Measurements from ENCODE around the gene ADGRG3. TPM values are rescaled to one million over a fixed set of nuclear protein-coding genes. Genes with fewer than 3 reads are reported as not detected.

ADGRG3 gene
- total RNA-seq, 1 experiment from 2014 or later: 0.46 TPM

DNA sequence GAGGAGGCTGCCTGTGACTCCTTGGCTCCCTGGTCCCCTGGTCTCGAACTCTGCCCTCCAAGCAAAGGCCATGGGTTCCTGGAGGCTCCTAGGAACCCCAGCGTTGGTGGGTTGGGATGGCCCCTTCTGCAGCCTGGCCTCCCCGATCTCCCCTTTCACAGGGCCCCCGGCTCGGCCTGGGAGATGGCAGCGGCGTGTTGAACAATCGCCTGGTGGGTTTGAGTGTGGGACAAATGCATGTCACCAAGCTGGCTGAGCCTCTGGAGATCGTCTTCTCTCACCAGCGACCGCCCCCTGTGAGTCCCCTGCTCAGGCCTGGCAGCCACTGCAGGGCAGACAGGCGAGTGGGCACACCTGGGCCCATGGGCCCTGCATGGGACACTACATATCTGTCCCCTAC lies 10.9 kb downstream of the ADGRG3 start:
- H3K23me2 ChIP-seq (ENCODE audit: insufficient read length, low read depth, low read length, poor library complexity, severe bottlenecking): no peaks in the 10 kb centered on the region
- no peak overlapping the region for H3K9ac ChIP-seq (ENCODE audit: extremely low read depth, insufficient read length, low read length)
- no peak overlapping the region for H2BK15ac ChIP-seq (ENCODE audit: low read depth, low read length)
- no peaks in the 10 kb centered on the region for H3K79me2 ChIP-seq (ENCODE audit: insufficient read depth, low read length)
- H3K4ac ChIP-seq (ENCODE audit: low read depth, low read length): no peak overlapping the region
- no peak overlapping the region for H3T11ph ChIP-seq (ENCODE audit: low read length)
- no peak for DNase-seq
- Mint-ChIP-seq H3K4me1 (peaks cover 2 to 47% of the 10 kb centered on the region in 2 experiments), H3K4me3 (no peak overlapping the region), H3K36me3 (ENCODE audit: insufficient read depth in 1 of 3, low read depth in 3 of 3) (no peaks in the 10 kb centered on the region), H3K9me3 (no peaks in the 10 kb centered on the region), H3K27me3 (ENCODE audit: low read depth) (peaks cover 12% of the 10 kb centered on the region), H3K27ac (no peak overlapping the region; a peak in 1 of 7 replicates)
- H3K9me3 ChIP-seq (ENCODE audit: control insufficient read depth, low read depth, low read length): no peaks in the 10 kb centered on the region
- H4K20me1 ChIP-seq (ENCODE audit: control insufficient read depth, insufficient read depth, insufficient read length): no peaks in the 10 kb centered on the region
- no peak overlapping the region for H3K18ac ChIP-seq (ENCODE audit: insufficient read length, low read depth, low read length)
- no peak overlapping the region for H4K8ac ChIP-seq (replicated peaks; ENCODE audit: insufficient read length, low read depth, low read length)
- H3K56ac ChIP-seq (ENCODE audit: insufficient read length, low read depth, low read length): no peak overlapping the region
- WGBS (ENCODE audit: extremely low coverage, insufficient read length, low lambda C conversion rate): no CpG with 5 or more reads among the region's 12 CpGs
- no peaks in the 10 kb centered on the region for H3K79me1 ChIP-seq (ENCODE audit: insufficient read depth, low read depth, low read length, poor library complexity, severe bottlenecking)
- H2AK5ac ChIP-seq (ENCODE audit: insufficient read length, low read length): no peak overlapping the region
- peak overlapping the region; percentile 31; the same call in 1 of the 2 replicates for H3K14ac ChIP-seq (ENCODE audit: insufficient read depth, low read length)
- H2AFZ ChIP-seq (ENCODE audit: low read length): no peak overlapping the region
- TF ChIP-seq, protein P1, sequence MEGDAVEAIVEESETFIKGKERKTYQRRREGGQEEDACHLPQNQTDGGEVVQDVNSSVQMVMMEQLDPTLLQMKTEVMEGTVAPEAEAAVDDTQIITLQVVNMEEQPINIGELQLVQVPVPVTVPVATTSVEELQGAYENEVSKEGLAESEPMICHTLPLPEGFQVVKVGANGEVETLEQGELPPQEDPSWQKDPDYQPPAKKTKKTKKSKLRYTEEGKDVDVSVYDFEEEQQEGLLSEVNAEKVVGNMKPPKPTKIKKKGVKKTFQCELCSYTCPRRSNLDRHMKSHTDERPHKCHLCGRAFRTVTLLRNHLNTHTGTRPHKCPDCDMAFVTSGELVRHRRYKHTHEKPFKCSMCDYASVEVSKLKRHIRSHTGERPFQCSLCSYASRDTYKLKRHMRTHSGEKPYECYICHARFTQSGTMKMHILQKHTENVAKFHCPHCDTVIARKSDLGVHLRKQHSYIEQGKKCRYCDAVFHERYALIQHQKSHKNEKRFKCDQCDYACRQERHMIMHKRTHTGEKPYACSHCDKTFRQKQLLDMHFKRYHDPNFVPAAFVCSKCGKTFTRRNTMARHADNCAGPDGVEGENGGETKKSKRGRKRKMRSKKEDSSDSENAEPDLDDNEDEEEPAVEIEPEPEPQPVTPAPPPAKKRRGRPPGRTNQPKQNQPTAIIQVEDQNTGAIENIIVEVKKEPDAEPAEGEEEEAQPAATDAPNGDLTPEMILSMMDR (conservative IDR thresholded peaks at IDR 0.05): no peak
- no peak overlapping the region for H4K91ac ChIP-seq (ENCODE audit: insufficient read length, low read depth, low read length)
- H3K27ac ChIP-seq (ENCODE audit: insufficient read length, low read depth, low read length): no peak overlapping the region
- no peak overlapping the region for H2BK20ac ChIP-seq (ENCODE audit: low read depth, low read length, poor library complexity, severe bottlenecking)
- no peak overlapping the region for H2BK120ac ChIP-seq (ENCODE audit: low read depth, low read length, poor library complexity, severe bottlenecking)
- no peak overlapping the region for H2BK12ac ChIP-seq (ENCODE audit: insufficient read length, low read depth, low read length)
- H4K5ac ChIP-seq (ENCODE audit: insufficient read length, low read depth, low read length): no peak overlapping the region
- H2BK5ac ChIP-seq (ENCODE audit: insufficient read length, low read length): no peak overlapping the region
- H3K4me2 ChIP-seq (ENCODE audit: insufficient read depth, insufficient read length, low read length): no peak overlapping the region
- H3K4me1 ChIP-seq (ENCODE audit: insufficient read depth, low read length): peaks cover 4% of the 10 kb centered on the region; the same call in 1 of the 2 replicates
- H3K23ac ChIP-seq (ENCODE audit: insufficient read length, low read depth, low read length): no peak overlapping the region
- no peaks in the 10 kb centered on the region for H3K27me3 ChIP-seq (ENCODE audit: insufficient read depth, low read length)
